H9 (cell line): ENCODE data around the gene ENOX1. TPM values are rescaled to one million over a fixed set of nuclear protein-coding genes. Genes with fewer than 3 reads are reported as not detected.

Experiments used
- DNase-seq: peaks from one replicate; pipeline ENCODE4 v3.0.0-alpha.2; 2017
- H2AFZ ChIP-seq: one replicate; pipeline ENCODE4 v1.6.1; 2013; ENCODE audit warnings: mild to moderate bottlenecking, low read length, control low read depth, moderate library complexity
- H2AK5ac ChIP-seq: 2 replicates; pipeline ENCODE4 v1.6.1; 2013; ENCODE audit warnings: low read length, control low read depth, mixed read lengths; ENCODE audit not compliant: insufficient read length
- H2BK120ac ChIP-seq: one replicate; pipeline ENCODE4 v1.6.1; 2013; ENCODE audit warnings: low read depth, mild to moderate bottlenecking, low read length, control low read depth, inconsistent platforms; ENCODE audit not compliant: poor library complexity, severe bottlenecking
- H2BK12ac ChIP-seq: 2 replicates; pipeline ENCODE4 v1.6.1; 2013; ENCODE audit warnings: low read length, control low read depth, mixed read lengths, low read depth; ENCODE audit not compliant: insufficient read length
- H2BK15ac ChIP-seq: 2 replicates; pipeline ENCODE4 v1.6.1; 2013; ENCODE audit warnings: low read depth, low read length, control low read depth
- H2BK20ac ChIP-seq: one replicate; pipeline ENCODE4 v1.6.1; 2013; ENCODE audit warnings: low read depth, mild to moderate bottlenecking, low read length, control low read depth, inconsistent platforms; ENCODE audit not compliant: poor library complexity, severe bottlenecking
- H2BK5ac ChIP-seq: 2 replicates; pipeline ENCODE4 v1.6.1; 2013; ENCODE audit warnings: low read length, control low read depth, mixed read lengths; ENCODE audit not compliant: insufficient read length
- H3K14ac ChIP-seq: 2 replicates; pipeline ENCODE4 v1.6.1; 2013; ENCODE audit warnings: low read length, control low read depth; ENCODE audit not compliant: insufficient read depth
- H3K18ac ChIP-seq: 2 replicates; pipeline ENCODE4 v1.6.1; 2013; ENCODE audit warnings: low read depth, mild to moderate bottlenecking, mixed read lengths, low read length, control low read depth; ENCODE audit not compliant: insufficient read length
- H3K23ac ChIP-seq: 2 replicates; pipeline ENCODE4 v1.6.1; 2013; ENCODE audit warnings: low read length, control low read depth, mixed read lengths, low read depth; ENCODE audit not compliant: insufficient read length
- H3K23me2 ChIP-seq: 2 replicates; pipeline ENCODE4 v1.6.1; 2013; ENCODE audit warnings: low read depth, mild to moderate bottlenecking, mixed read lengths, low read length, control low read depth; ENCODE audit not compliant: insufficient read length, poor library complexity, severe bottlenecking
- H3K27ac ChIP-seq: 2 replicates; pipeline ENCODE4 v1.5.1; 2013; ENCODE audit warnings: low read length, control low read depth, mixed read lengths, low read depth; ENCODE audit not compliant: insufficient read length
- H3K27me3 ChIP-seq: 2 replicates; pipeline ENCODE4 v1.6.1; 2013; ENCODE audit warnings: low read length, control low read depth, inconsistent platforms; ENCODE audit not compliant: insufficient read depth
- H3K4ac ChIP-seq: 2 replicates; pipeline ENCODE4 v1.6.1; 2013; ENCODE audit warnings: low read depth, mild to moderate bottlenecking, control low read depth, inconsistent platforms, low read length, moderate library complexity
- H3K4me1 ChIP-seq: 2 replicates; pipeline ENCODE4 v1.6.1; 2013; ENCODE audit warnings: low read length, control low read depth, inconsistent platforms; ENCODE audit not compliant: insufficient read depth
- H3K4me2 ChIP-seq: 2 replicates; pipeline ENCODE4 v1.6.1; 2013; ENCODE audit warnings: low read length, control low read depth, mixed read lengths; ENCODE audit not compliant: insufficient read length, insufficient read depth
- H3K56ac ChIP-seq: 2 replicates; pipeline ENCODE4 v1.6.1; 2013; ENCODE audit warnings: low read depth, mild to moderate bottlenecking, mixed read lengths, low read length, control low read depth; ENCODE audit not compliant: insufficient read length
- H3K79me1 ChIP-seq: 2 replicates; pipeline ENCODE4 v1.6.1; 2013; ENCODE audit warnings: low read depth, mild to moderate bottlenecking, moderate library complexity, low read length, control low read depth, inconsistent platforms; ENCODE audit not compliant: insufficient read depth, poor library complexity, severe bottlenecking
- H3K79me2 ChIP-seq: 2 replicates; pipeline ENCODE4 v1.6.1; 2013; ENCODE audit warnings: low read length, control low read depth, inconsistent platforms; ENCODE audit not compliant: insufficient read depth
- H3K9ac ChIP-seq: 2 replicates; pipeline ENCODE4 v1.6.1; 2013; ENCODE audit warnings: low read length, control low read depth, mixed read lengths; ENCODE audit not compliant: insufficient read length; ENCODE audit errors: extremely low read depth
- H3K9me3 ChIP-seq: one replicate; pipeline ENCODE4 v1.6.1; 2013; ENCODE audit warnings: low read depth, low read length, inconsistent platforms; ENCODE audit not compliant: control insufficient read depth
- H3T11ph ChIP-seq: one replicate; pipeline ENCODE4 v1.6.1; 2013; ENCODE audit warnings: mild to moderate bottlenecking, low read length, control low read depth, inconsistent platforms
- H4K20me1 ChIP-seq: one replicate; pipeline ENCODE4 v1.6.1; 2013; ENCODE audit not compliant: control insufficient read depth, insufficient read length, insufficient read depth
- H4K5ac ChIP-seq: 2 replicates; pipeline ENCODE4 v1.6.1; 2013; ENCODE audit warnings: low read depth, mild to moderate bottlenecking, mixed read lengths, low read length, control low read depth; ENCODE audit not compliant: insufficient read length
- H4K8ac ChIP-seq: replicated peaks from 2 replicates; pipeline ENCODE4 v1.6.1; 2013; ENCODE audit warnings: low read length, control low read depth, mixed read lengths, low read depth; ENCODE audit not compliant: insufficient read length
- H4K91ac ChIP-seq: 2 replicates; pipeline ENCODE4 v1.6.1; 2013; ENCODE audit warnings: low read depth, mild to moderate bottlenecking, moderate library complexity, mixed read lengths, low read length, control low read depth; ENCODE audit not compliant: insufficient read length
- H3K27ac Mint-ChIP-seq, 3 experiments: 2 replicates in 2 of 3; 3 replicates in 1 of 3; pipeline ENCODE4 v1.8.0; 2020 to 2021; ENCODE audit warnings: mixed read lengths in 3 of 3, mild to moderate bottlenecking in 1 of 3, moderate library complexity in 1 of 3
- H3K27me3 Mint-ChIP-seq: 2 replicates; pipeline ENCODE4 v1.8.0; 2021; ENCODE audit warnings: low read depth, mild to moderate bottlenecking, moderate library complexity, mixed read lengths
- H3K36me3 Mint-ChIP-seq, 3 experiments: 2 replicates in 2 of 3; 3 replicates in 1 of 3; pipeline ENCODE4 v1.8.0; 2020 to 2021; ENCODE audit warnings: low read depth in 3 of 3, mixed read lengths in 3 of 3; ENCODE audit not compliant: insufficient read depth in 1 of 3
- H3K4me1 Mint-ChIP-seq, 2 experiments: 2 replicates each; pipeline ENCODE4 v1.8.0; 2020; ENCODE audit warnings: mixed read lengths in 2 of 2
- H3K4me3 Mint-ChIP-seq, 2 experiments: 2 replicates in 1 of 2; 3 replicates in 1 of 2; pipeline ENCODE4 v1.8.0; 2020 to 2021; ENCODE audit warnings: mild to moderate bottlenecking in 2 of 2, mixed read lengths in 2 of 2, moderate library complexity in 1 of 2
- H3K9me3 Mint-ChIP-seq, 2 experiments: 2 replicates in 1 of 2; 3 replicates in 1 of 2; pipeline ENCODE4 v1.8.0; 2020; ENCODE audit warnings: mild to moderate bottlenecking in 2 of 2, mixed read lengths in 2 of 2, moderate library complexity in 1 of 2
- CTCF ChIP-seq: fragments of 200-600 bp; sonication (generic); conservative IDR thresholded peaks from 3 replicates; pipeline ENCODE4 v1.8.0; 2021; ENCODE audit warnings: antibody characterized with exemption, mild to moderate bottlenecking
- WGBS: extraction: QIAGEN DNeasy Blood & Tissue Kit; methylation state at CpG from one replicate; pipeline ENCODE4 v1.1.7; 2013; ENCODE audit warnings: missing lambda C conversion rate, low lambda C conversion rate, mixed read lengths; ENCODE audit not compliant: insufficient read length; ENCODE audit errors: extremely low coverage; 5-methylcytosine and 5-hydroxymethylcytosine counted together
- total RNA-seq: library from RNA; stranded (reverse); gene quantifications from 2 replicates; pipeline ENCODE4 v1.2.1, GENCODE V29; 2021

The ENOX1 gene
- total RNA-seq, 1 experiment from 2014 or later: 0.24 TPM

- H3K4me3 Mint-ChIP-seq: no peak overlapping the region
- H3K27me3 Mint-ChIP-seq: peaks cover 91% of the 10 kb centered on the region
- H3K4me1 ChIP-seq: no peaks in the 10 kb centered on the region
Observed at GRCh38 chr13:43782686-43783085, 4.1 kb downstream of the ENOX1 start.

More at GRCh38 chr13:43782686-43783085, 4.1 kb downstream of the ENOX1 start:
- H3K36me3 Mint-ChIP-seq: no peaks in the 10 kb centered on the region
- Histone ChIP-seq H3K27me3 (peaks cover 10% of the 10 kb centered on the region), H3K9ac (no peak overlapping the region), H3K14ac (no peak overlapping the region), H4K5ac (no peak overlapping the region), H3K4me2 (no peak overlapping the region), H3K4ac (no peak overlapping the region), H3K27ac (no peak overlapping the region), H2BK20ac (no peak overlapping the region), H2AK5ac (no peak overlapping the region), H3K18ac (no peak overlapping the region), H3K23me2 (peaks cover 15% of the 10 kb centered on the region), H4K8ac (no peak overlapping the region), H3K9me3 (no peaks in the 10 kb centered on the region), H2BK120ac (no peak overlapping the region), H3K23ac (no peak overlapping the region), H2BK5ac (no peak overlapping the region), H3K56ac (no peak overlapping the region), H2AFZ (no peak overlapping the region), H4K20me1 (no peaks in the 10 kb centered on the region), H3K79me2 (no peaks in the 10 kb centered on the region), H3T11ph (no peak overlapping the region), H2BK12ac (no peak overlapping the region), H2BK15ac (no peak overlapping the region), H4K91ac (no peak overlapping the region), H3K79me1 (no peaks in the 10 kb centered on the region)
- no CpG with 5 or more reads among the region's 1 CpG for WGBS
- DNase-seq: no peak
- H3K4me1 Mint-ChIP-seq: peaks cover 12 to 14% of the 10 kb centered on the region in 2 experiments
- no peaks in the 10 kb centered on the region for H3K9me3 Mint-ChIP-seq
- H3K27ac Mint-ChIP-seq: no peak overlapping the region
- TF ChIP-seq CTCF: no peak
